Activated T-cell treated with anti-CD3 and anti-CD28 coated beads, Interleukin-2, amount 50 U/mL, for 72 hours (primary cell): ENCODE data around the gene PPM1N. TPM values are rescaled to one million over a fixed set of nuclear protein-coding genes. Genes with fewer than 3 reads are reported as not detected.

Source experiments
- ATAC-seq, 2 donors: fragments of 150-1000 bp; cut with Tn5 transposase; replicated peaks in 1 of 2; 2 replicates each; pipeline ENCODE4 v1.10.0; 2021; ENCODE audit warnings: moderate library complexity in 2 of 2, mild to moderate bottlenecking in 1 of 2
- DNase-seq, 2 donors: peaks; one replicate each; pipeline ENCODE4 v3.0.0; 2021 to 2022; ENCODE audit warnings: mixed read lengths in 1 of 2
- H3K27ac Mint-ChIP-seq: one replicate; pipeline ENCODE4 v1.8.0; 2022; ENCODE audit warnings: mild to moderate bottlenecking, moderate library complexity, mixed read lengths
- H3K27me3 Mint-ChIP-seq: one replicate; pipeline ENCODE4 v1.8.0; 2022; ENCODE audit warnings: low read depth, mixed read lengths
- H3K36me3 Mint-ChIP-seq, 2 donors: one replicate each; pipeline ENCODE4 v1.8.0; 2022; ENCODE audit warnings: mixed read lengths in 2 of 2, mild to moderate bottlenecking in 1 of 2; ENCODE audit not compliant: insufficient read depth in 2 of 2
- H3K4me1 Mint-ChIP-seq: one replicate; pipeline ENCODE4 v1.8.0; 2022; ENCODE audit warnings: low read depth, mixed read lengths
- H3K4me3 Mint-ChIP-seq, 2 donors: one replicate each; pipeline ENCODE4 v1.8.0; 2022; ENCODE audit warnings: mild to moderate bottlenecking in 2 of 2, mixed read lengths in 2 of 2, moderate library complexity in 2 of 2
- H3K9me3 Mint-ChIP-seq, 2 donors: one replicate each; pipeline ENCODE4 v1.8.0; 2022; ENCODE audit warnings: mixed read lengths in 2 of 2
- total RNA-seq, 2 donors: library from RNA; stranded (reverse); gene quantifications; one replicate each; pipeline ENCODE4 v1.2.3, GENCODE V29; 2022

PPM1N gene
- total RNA-seq, 2 donors from 2014 or later = 6.7 to 6.8 TPM

DNA sequence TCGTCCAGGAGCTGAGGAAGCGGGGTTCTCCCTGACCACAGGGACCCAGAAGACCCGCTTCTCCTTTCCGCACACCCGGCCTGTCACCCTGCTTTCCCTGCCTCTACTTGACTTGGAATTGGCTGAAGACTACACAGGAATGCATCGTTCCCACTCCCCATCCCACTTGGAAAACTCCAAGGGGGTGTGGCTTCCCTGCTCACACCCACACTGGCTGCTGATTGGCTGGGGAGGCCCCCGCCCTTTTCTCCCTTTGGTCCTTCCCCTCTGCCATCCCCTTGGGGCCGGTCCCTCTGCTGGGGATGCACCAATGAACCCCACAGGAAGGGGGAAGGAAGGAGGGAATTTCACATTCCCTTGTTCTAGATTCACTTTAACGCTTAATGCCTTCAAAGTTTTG, 27.9 kb downstream of the PPM1N start:
- H3K4me3 Mint-ChIP-seq = no peak overlapping the region
- H3K4me1 Mint-ChIP-seq = peaks cover 24% of the 10 kb centered on the region
- peaks cover 8 to 9% of the 10 kb centered on the region in 2 donors for H3K36me3 Mint-ChIP-seq
- no peak for ATAC-seq
- H3K27ac Mint-ChIP-seq = no peak overlapping the region
- DNase-seq = no peak
- H3K27me3 Mint-ChIP-seq = no peaks in the 10 kb centered on the region
- H3K9me3 Mint-ChIP-seq = no peaks in the 10 kb centered on the region

DNA sequence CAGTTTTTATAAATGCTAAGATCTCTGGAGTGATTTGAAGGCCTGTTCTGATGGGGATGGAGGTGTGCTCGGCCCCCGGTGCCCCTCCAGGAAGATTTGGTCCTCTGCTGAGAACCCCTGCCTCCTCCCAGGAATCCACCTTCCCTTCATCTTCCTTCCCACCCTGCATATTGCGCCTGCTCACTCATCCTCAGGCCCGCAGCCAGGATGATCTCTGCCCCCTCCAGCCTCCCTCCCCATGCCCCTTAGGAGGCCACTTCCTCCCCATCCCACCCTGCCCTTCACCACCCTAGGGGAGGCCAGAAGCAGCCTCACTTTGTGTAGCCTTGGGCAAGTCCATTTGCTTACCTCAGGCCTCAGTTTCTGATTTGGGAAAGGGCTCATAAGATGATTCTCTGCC, 28.7 kb downstream of the PPM1N start:
- H3K36me3 Mint-ChIP-seq = peaks cover 8 to 9% of the 10 kb centered on the region in 2 donors

DNA sequence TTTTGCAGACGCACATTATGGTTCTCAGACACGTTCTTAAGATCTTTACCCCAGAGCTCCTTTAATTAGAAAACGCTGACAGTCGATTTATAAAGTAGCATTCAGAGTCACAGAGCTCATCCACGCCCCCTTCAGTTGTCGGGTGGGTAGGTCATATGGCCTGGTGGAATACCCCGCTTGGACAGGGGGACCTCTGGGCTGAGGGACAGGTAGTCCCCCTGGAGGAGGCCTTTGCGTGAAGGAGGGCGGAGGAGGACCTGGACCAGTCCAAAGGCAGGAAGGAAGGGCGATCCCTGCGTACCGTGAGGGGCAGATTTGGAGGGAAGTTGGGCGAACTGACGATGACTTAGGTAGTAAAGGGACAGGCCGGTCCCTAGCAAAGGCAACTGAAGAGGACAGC, 29.5 kb downstream of the PPM1N start:
- peaks cover 0 to 3% of the 10 kb centered on the region in 2 donors for H3K9me3 Mint-ChIP-seq
- H3K27me3 Mint-ChIP-seq = peaks cover 8% of the 10 kb centered on the region
- no peak overlapping the region for H3K4me3 Mint-ChIP-seq
- ATAC-seq (no peak), DNase-seq (no peak)
- peaks cover 24% of the 10 kb centered on the region for H3K4me1 Mint-ChIP-seq
- no peak overlapping the region for H3K27ac Mint-ChIP-seq
- peaks cover 8 to 9% of the 10 kb centered on the region in 2 donors for H3K36me3 Mint-ChIP-seq

More for the DNA sequence above, 28.7 kb downstream of the PPM1N start:
- no peak for DNase-seq
- Mint-ChIP-seq H3K4me1 (peaks cover 24% of the 10 kb centered on the region), H3K9me3 (peaks cover 0 to 3% of the 10 kb centered on the region in 2 donors), H3K27me3 (peaks cover 6% of the 10 kb centered on the region), H3K4me3 (no peak overlapping the region), H3K27ac (no peak overlapping the region)
- ATAC-seq = no peak

DNA sequence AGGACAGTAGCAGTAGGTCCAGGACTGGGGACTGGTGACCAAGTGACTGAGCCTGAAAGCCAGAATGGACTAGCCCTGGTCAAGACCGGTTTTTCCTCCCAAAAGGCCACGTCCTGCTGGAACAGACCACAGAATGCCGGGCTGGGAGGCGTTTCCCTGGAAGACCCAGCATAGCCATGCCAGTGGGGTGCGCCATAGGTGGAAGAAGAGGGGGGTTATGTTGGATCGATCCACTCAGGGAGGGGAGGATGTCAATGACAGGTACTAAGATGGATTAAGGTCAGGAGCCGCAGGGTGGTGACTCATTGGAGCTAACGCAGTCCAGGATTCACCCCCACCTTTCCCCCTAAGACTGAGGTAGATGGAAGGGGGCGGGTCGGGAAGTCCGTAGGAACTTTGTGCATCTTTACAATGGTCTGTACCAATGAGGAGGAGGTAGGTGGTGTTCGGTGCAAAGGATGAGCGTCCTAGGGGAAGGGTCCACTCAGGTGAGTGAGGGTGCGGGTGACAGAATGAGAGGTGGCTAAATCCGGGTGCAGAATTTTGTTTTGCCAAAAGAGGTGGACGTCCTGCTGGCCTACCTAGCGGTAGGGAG, 30.0 kb downstream of the PPM1N start:
- Mint-ChIP-seq H3K36me3 (peaks cover 8 to 9% of the 10 kb centered on the region in 2 donors), H3K4me3 (peak overlapping the region in 1 of 2 donors; percentile 42), H3K27ac (no peak overlapping the region), H3K9me3 (peaks cover 0 to 3% of the 10 kb centered on the region in 2 donors), H3K4me1 (peaks cover 23% of the 10 kb centered on the region), H3K27me3 (peaks cover 8% of the 10 kb centered on the region)
- ATAC-seq (no peak), DNase-seq (no peak)

DNA sequence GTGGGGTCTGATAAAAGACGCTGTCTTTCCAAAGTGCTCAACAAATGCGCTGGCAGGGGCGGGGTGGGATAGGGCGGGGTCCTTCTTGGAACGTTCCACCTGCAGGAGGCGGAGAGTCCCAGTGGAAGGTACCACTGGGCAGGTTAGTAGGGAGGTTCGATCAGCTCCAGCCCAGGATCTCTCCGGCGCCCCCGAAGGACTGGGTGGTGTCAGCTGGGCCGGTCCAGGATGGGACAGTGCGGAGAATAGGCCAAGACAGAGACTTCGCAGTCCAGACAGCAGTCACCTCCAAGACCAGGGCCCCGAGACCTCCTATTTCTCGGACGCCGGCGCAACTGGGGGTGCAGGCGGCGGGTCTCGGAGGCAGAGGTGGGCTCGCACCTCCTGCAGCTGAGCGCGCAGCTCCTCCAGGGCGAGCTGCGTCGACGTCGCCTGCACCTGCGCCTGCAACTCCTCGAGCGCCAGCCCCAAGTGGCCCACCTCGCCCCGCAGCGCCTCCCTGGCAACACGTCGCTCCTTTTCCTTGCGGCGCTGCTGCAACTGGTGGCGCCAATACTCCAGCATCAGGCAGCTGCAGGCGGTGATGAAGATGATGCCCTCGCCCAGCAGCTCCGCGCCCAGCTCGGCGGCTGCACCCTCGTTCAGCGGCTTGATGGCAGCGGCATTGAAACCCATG, 30.6 kb downstream of the PPM1N start:
- Mint-ChIP-seq H3K4me3 (peak overlapping the region in 1 of 2 donors; percentile 39), H3K27ac (no peak overlapping the region), H3K4me1 (peaks cover 16% of the 10 kb centered on the region), H3K9me3 (peaks cover 0 to 3% of the 10 kb centered on the region in 2 donors), H3K36me3 (peaks cover 6 to 9% of the 10 kb centered on the region in 2 donors), H3K27me3 (peaks cover 8% of the 10 kb centered on the region)
- DNase-seq (no peak), ATAC-seq (no peak)

DNA sequence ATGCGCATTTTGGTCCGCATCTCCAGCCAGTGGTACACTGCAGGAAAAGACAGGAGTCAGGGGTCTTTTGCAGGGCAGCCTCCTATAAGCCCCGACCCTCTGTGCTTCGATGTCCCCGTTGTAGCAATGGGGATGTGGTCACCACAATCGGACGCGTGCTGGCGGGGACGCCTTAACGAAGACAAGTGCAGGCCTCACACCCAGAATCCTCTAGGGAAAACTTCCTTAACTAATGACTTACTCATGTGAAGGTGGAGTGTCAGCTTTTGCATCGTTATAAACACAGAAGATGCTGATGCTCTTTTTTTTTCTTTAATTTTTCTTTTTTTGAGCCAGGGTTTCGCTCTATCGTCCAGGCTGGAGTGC, 31.2 kb downstream of the PPM1N start:
- Mint-ChIP-seq H3K4me3 (peak overlapping the region in 1 of 2 donors; percentile 39), H3K27me3 (peaks cover 8% of the 10 kb centered on the region), H3K9me3 (peaks cover 0 to 3% of the 10 kb centered on the region in 2 donors), H3K36me3 (peaks cover 5 to 9% of the 10 kb centered on the region in 2 donors), H3K27ac (no peak overlapping the region), H3K4me1 (peaks cover 13% of the 10 kb centered on the region)
- ATAC-seq (no peak), DNase-seq (no peak)

DNA sequence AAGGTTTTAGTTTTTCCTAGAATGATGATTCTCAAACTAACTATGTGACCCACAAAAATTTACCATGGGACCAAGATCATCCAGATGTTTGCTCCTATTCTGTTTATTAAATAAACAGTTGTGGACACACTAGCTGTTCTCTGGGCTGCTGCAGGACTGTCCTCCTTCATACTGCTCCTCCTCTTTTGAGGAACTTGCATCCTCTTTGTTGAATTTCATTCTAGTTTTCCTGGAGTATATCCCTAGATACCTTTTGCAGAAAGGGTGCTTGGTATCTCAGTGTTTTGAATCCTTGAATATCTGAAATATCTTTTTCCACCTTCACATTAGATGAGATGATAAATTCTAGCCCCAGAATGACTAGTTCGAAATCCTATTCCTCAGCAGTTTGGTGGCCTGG, 33.1 kb downstream of the PPM1N start:
- no peak overlapping the region for H3K27ac Mint-ChIP-seq
- no peak for ATAC-seq
- DNase-seq = no peak
- H3K9me3 Mint-ChIP-seq = peaks cover 0 to 3% of the 10 kb centered on the region in 2 donors
- peaks cover 13% of the 10 kb centered on the region for H3K4me1 Mint-ChIP-seq
- peaks cover 4 to 5% of the 10 kb centered on the region in 2 donors for H3K36me3 Mint-ChIP-seq
- H3K4me3 Mint-ChIP-seq = no peak overlapping the region
- H3K27me3 Mint-ChIP-seq = peaks cover 8% of the 10 kb centered on the region

DNA sequence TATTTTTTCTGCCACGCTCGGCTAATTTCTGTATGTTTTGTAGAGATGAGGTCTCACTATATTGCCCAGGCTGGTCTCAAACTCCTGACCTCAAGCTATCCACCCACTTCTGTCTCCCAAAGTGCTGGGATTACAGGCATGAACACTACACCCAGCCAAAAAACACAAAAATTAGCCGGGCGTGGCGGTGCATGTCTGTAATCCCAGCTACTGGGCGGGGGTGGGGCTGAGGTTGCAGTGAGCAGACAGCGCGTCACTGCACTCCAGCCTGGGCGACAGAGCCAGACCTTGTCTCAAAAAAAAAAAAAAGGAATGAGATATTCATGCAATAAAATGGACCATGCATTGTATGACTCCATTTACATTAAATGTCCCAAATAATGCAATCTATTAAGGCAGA, 41.2 kb downstream of the PPM1N start:
- DNase-seq = no peak
- Mint-ChIP-seq H3K9me3 (peaks cover 0 to 3% of the 10 kb centered on the region in 2 donors), H3K4me1 (no peaks in the 10 kb centered on the region), H3K36me3 (peaks cover 2 to 3% of the 10 kb centered on the region in 2 donors), H3K27ac (no peak overlapping the region), H3K4me3 (no peak overlapping the region), H3K27me3 (no peaks in the 10 kb centered on the region)
- ATAC-seq = no peak

DNA sequence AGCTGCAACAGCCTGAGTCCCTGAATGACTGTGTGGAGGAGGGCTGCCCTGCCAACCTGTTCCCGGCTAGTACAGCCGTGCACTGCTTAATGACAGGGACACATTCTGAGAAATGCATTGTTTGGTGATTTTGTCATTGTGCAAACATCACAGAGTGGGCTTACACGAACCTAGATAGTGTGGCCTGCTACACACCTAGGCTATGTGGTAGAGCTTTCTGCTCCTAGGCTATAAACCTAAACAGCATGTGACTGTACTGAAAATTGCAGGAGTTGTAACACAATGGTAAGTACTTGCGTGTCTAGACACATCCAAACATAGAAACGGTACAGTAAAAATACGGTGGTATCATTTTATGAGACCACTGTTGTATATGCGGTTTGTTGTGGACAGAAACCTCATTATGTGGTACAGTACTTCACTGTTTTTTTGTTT, 44.0 kb downstream of the PPM1N start:
- ATAC-seq (no peak), DNase-seq (no peak)

DNA sequence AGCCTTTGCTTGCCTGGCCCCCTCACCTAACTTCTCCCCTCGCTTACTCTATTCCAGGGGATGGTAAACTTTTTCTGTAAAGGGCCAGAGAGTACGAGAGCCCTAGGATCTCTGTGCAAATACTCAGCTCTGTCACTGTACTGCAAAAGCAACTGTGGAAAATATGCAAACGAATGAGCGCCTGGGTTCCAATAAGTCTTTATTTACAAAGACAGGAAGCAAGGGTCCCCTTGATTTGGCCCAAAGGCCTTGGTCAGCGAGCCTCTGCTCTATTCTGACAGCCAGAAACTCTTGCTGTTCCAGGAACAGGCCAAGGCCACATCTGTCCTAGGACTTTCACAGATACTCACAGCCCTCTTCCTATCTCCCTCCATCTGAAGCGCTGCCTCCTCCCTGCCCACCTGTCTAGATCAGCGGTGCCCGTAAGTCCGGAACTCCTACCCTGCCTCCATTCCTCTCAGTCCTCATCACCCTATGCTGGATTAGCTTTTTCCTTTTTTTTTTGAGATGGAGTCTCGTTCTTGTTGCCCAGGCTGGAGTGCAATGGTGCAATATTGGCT, 49.0 kb downstream of the PPM1N start:
- H3K4me1 Mint-ChIP-seq = no peaks in the 10 kb centered on the region
- no peaks in the 10 kb centered on the region for H3K9me3 Mint-ChIP-seq
- no peaks in the 10 kb centered on the region for H3K36me3 Mint-ChIP-seq
- H3K4me3 Mint-ChIP-seq = no peak overlapping the region
- no peaks in the 10 kb centered on the region for H3K27me3 Mint-ChIP-seq
- no peak for ATAC-seq
- H3K27ac Mint-ChIP-seq = no peak overlapping the region
- no peak for DNase-seq

More for the DNA sequence above, 44.0 kb downstream of the PPM1N start:
- H3K36me3 Mint-ChIP-seq = peaks cover 2 to 3% of the 10 kb centered on the region in 2 donors
- no peaks in the 10 kb centered on the region for H3K27me3 Mint-ChIP-seq
- no peaks in the 10 kb centered on the region for H3K4me1 Mint-ChIP-seq
- H3K4me3 Mint-ChIP-seq = no peak overlapping the region
- no peak overlapping the region for H3K27ac Mint-ChIP-seq
- peaks cover 0 to 3% of the 10 kb centered on the region in 2 donors for H3K9me3 Mint-ChIP-seq

DNA sequence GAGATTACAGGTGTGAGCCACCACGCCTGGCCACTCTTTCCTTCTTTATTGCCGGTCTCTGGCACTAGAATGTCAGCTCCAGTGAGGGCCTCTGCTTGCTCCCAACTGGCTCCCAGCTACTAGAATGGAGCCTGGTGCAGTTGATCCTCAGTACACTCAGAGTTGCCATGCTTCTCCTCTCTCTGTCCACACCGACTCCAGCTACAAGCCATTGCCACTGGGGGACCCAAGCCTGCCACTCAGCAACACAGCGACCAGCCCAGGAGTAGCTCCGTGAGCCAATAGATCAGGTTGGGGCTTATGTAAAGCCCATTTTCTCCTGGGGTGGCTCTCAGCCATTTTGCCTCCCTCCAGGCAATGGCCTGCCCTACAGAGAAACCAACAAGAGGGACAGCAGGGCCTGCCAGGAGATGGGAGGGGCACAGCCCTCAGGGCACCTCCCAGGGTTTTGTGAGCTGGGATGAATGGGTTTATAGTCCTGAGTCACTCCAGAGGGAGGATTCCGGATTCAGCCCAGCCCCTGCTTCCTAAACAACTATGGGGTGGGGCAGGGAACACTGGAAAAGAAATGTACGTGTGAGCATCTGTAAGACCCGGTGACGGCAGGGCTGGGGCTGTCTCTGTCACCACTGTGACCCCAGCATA, 49.8 kb downstream of the PPM1N start:
- no peak overlapping the region for H3K27ac Mint-ChIP-seq
- DNase-seq (no peak), ATAC-seq (no peak)
- no peaks in the 10 kb centered on the region for H3K9me3 Mint-ChIP-seq
- no peaks in the 10 kb centered on the region for H3K4me1 Mint-ChIP-seq
- no peak overlapping the region for H3K4me3 Mint-ChIP-seq
- no peaks in the 10 kb centered on the region for H3K36me3 Mint-ChIP-seq
- H3K27me3 Mint-ChIP-seq = no peaks in the 10 kb centered on the region
